ENCODE measurements around the gene ANKK1. TPM values are rescaled to one million over a fixed set of nuclear protein-coding genes. Genes with fewer than 3 reads are reported as not detected.

ANKK1 gene
- total and polyA plus RNA-seq, 9 of the 15 experiments (the other 6 are each of a cell fraction or from before 2014, with no cell fraction given): not detected

GRCh38 chr11:113385749-113386148, 1.8 kb upstream of the ANKK1 start:
- H3K27ac ChIP-seq (ENCODE audit: extremely low read depth, low read depth, low read length): no peak overlapping the region
- no peak overlapping the region for H3K9ac ChIP-seq (ENCODE audit: insufficient read depth in 1 of 2, low read depth in 2 of 2, low read length in 2 of 2)
- H3K4me1 ChIP-seq (replicated peaks in 1 of 2; ENCODE audit: control insufficient read depth in 2 of 2, insufficient read depth in 2 of 2, low read length in 2 of 2): peaks cover 0 to 7% of the 10 kb centered on the region in 2 experiments; a peak in 1 of 5 replicates
- WGBS (ENCODE audit: insufficient coverage, low coverage, missing lambda C conversion rate): 0% methylated on average over 3 of the region's 3 CpGs
- FAIRE-seq (no peak), ATAC-seq (no peak), DNase-seq (ENCODE audit: extremely low read depth in 1 of 4, low spot score in 3 of 4) (no peak)
- ChIA-PET POLR2A (interaction anchor here (0.6 to 1.1 kb wide), 2 partner anchors 10 to 71 kb away, joined by 3 read pairs; no protein-coding TSS in a partner anchor), CTCF (ENCODE audit: low intra/inter-chr PET ratio) (no interaction called here)
- intact Hi-C loops (cut with micrococcal nuclease) (no loop called here), in situ Hi-C loops (cut with MboI) (no loop called here)
- no peaks in the 10 kb centered on the region for H3K79me2 ChIP-seq (ENCODE audit: control insufficient read depth, insufficient read depth, low read length)
- H3K9me1 ChIP-seq (ENCODE audit: control insufficient read depth, insufficient read depth, low read length): no peaks in the 10 kb centered on the region
- no peaks in the 10 kb centered on the region for H4K20me1 ChIP-seq (replicated peaks; ENCODE audit: control insufficient read depth, insufficient read depth, low read length)
- TF ChIP-seq CTBP1 (IDR thresholded peaks at IDR 0.05; ENCODE audit: borderline replicate concordance) (no peak), MCM2 (IDR thresholded peaks at IDR 0.05; ENCODE audit: low read depth) (no peak), MLLT1 (IDR thresholded peaks at IDR 0.05) (no peak), ZNF655 (CRISPR knock-in tag; IDR thresholded peaks at IDR 0.05) (no peak), ZFPM2 (CRISPR knock-in tag; IDR thresholded peaks at IDR 0.05) (no peak), ZNF41 (CRISPR knock-in tag; conservative IDR thresholded peaks at IDR 0.05) (no peak), SNIP1 (IDR thresholded peaks at IDR 0.05; ENCODE audit: low read depth) (no peak), NFRKB (IDR thresholded peaks at IDR 0.05; ENCODE audit: low read depth) (no peak), ZBED1 (IDR thresholded peaks at IDR 0.05) (no peak), BRD9 (IDR thresholded peaks at IDR 0.05; ENCODE audit: low read depth, partially characterized antibody) (no peak), MIER1 (IDR thresholded peaks at IDR 0.05; ENCODE audit: low read depth) (no peak), EZH2 (IDR thresholded peaks at IDR 0.05; ENCODE audit: borderline replicate concordance, low read depth, low read length) (no peak), IRF2 (CRISPR knock-in tag; IDR thresholded peaks at IDR 0.05) (no peak), SMC3 (conservative IDR thresholded peaks at IDR 0.05; ENCODE audit: insufficient read depth, low read depth, low read length) (no peak), NR2C1 (IDR thresholded peaks at IDR 0.05) (no peak), NR2C1 (tag; IDR thresholded peaks at IDR 0.05) (no peak), RUNX1 (IDR thresholded peaks at IDR 0.05; ENCODE audit: low read depth) (no peak), KLF16 (IDR thresholded peaks at IDR 0.05) (no peak)
- H3K9me3 ChIP-seq (replicated peaks; ENCODE audit: control insufficient read depth, insufficient read depth, low read depth, low read length): no peaks in the 10 kb centered on the region
- H3K4me2 ChIP-seq (ENCODE audit: insufficient read depth, low read length): no peak overlapping the region
- no peaks in the 10 kb centered on the region for H3K36me3 ChIP-seq (ENCODE audit: control insufficient read depth, insufficient read depth, low read length)
- H3K27me3 ChIP-seq (ENCODE audit: control insufficient read depth in 2 of 2, insufficient read depth in 2 of 2, low read length in 2 of 2): peaks cover 7 to 26% of the 10 kb centered on the region in 2 experiments; a peak in 4 of 5 replicates
- no TSS peak for BruUV-seq (replicated peaks)
- H3K4me3 ChIP-seq: no peak overlapping the region
- H2AFZ ChIP-seq (ENCODE audit: low read depth, low read length): no peak overlapping the region
